ENCODE results near the gene TARBP2.
A peak's percentile ranks its signal among the peaks of the same experiment; 100 is the strongest.

TARBP2 gene

GRCh38 chr12:53496752-53497032, 4.4 kb upstream of the TARBP2 start:
- no peak for DNase-seq

GRCh38 chr12:53497461-53497860, 3.6 kb upstream of the TARBP2 start:
- DNase-seq, result no peak

GRCh38 chr12:53498235-53498630, 2.9 kb upstream of the TARBP2 start:
- no peak for DNase-seq

GRCh38 chr12:53499266-53500141, 1.6 kb upstream of the TARBP2 start, which contains the start of gene MAP3K12:
MAP3K12 (minus strand) TSS chr12:53499458; CDS start chr12:53487391, 12,067 bp downstream.
- peak in 1 of 2 experiments; percentile 46 for DNase-seq

GRCh38 chr12:53500142-53500775, 824 bp upstream of the TARBP2 start:
- no peak for DNase-seq

- no peak for DNase-seq
Measured at GRCh38 chr12:53501615-53502181, 615 bp downstream of the TARBP2 start.

- DNase-seq, result no peak
Measured at GRCh38 chr12:53502331-53502730, 1.2 kb downstream of the TARBP2 start.

GRCh38 chr12:53502983-53503728, 2.1 kb downstream of the TARBP2 start:
- no peak for DNase-seq

GRCh38 chr12:53504004-53504920, 3.2 kb downstream of the TARBP2 start:
- DNase-seq, result no peak

- DNase-seq, result no peak
Measured at GRCh38 chr12:53505086-53505485, 4.0 kb downstream of the TARBP2 start.

GRCh38 chr12:53505555-53506449, 4.7 kb downstream of the TARBP2 start:
- DNase-seq, result no peak

GRCh38 chr12:53506450-53506785, 5.3 kb downstream of the TARBP2 start:
- no peak for DNase-seq

GRCh38 chr12:53506881-53507602, 6.0 kb downstream of the TARBP2 start, which contains the start of gene NPFF:
NPFF (minus strand) TSS chr12:53507484; CDS start chr12:53507474, 10 bp downstream.
- DNase-seq, result no peak

GRCh38 chr12:53507603-53507885, 6.5 kb downstream of the TARBP2 start:
- DNase-seq, result no peak

GRCh38 chr12:53508534-53509170, 7.6 kb downstream of the TARBP2 start:
- peak; percentile 66 to 73 for DNase-seq

- no peak for DNase-seq
Measured at GRCh38 chr12:53510181-53510812, 9.2 kb downstream of the TARBP2 start.

GRCh38 chr12:53513712-53514410, 12.8 kb downstream of the TARBP2 start:
- DNase-seq, result no peak

- DNase-seq, result no peak
Measured at GRCh38 chr12:53514628-53515290, 13.7 kb downstream of the TARBP2 start.

Measured in SHP77 (cell line).